Hepatocyte (in vitro differentiated cells): Measurements from ENCODE around the gene TBX10. TPM values are rescaled to one million over a fixed set of nuclear protein-coding genes. Genes with fewer than 3 reads are reported as not detected.

Experiments
- DNase-seq: peaks from one replicate; pipeline ENCODE4 v3.0.0-alpha.2; 2016; ENCODE audit warnings: low spot score
- H2AFZ ChIP-seq: fragments of 200-600 bp; sonication (generic); 2 replicates; pipeline ENCODE4 v1.6.0; 2016; ENCODE audit warnings: antibody characterized with exemption, mild to moderate bottlenecking
- H3K27ac ChIP-seq: fragments of 200-600 bp; sonication (generic); 2 replicates; pipeline ENCODE4 v1.5.1; 2016; ENCODE audit warnings: mild to moderate bottlenecking
- H3K27me3 ChIP-seq: fragments of 200-600 bp; sonication (generic); 2 replicates; pipeline ENCODE4 v1.6.1; 2016
- H3K36me3 ChIP-seq: fragments of 200-600 bp; sonication (generic); replicated peaks from 2 replicates; pipeline ENCODE4 v1.5.1; 2016; ENCODE audit warnings: low read depth; ENCODE audit not compliant: insufficient read depth
- H3K4me1 ChIP-seq: fragments of 200-600 bp; sonication (generic); 2 replicates; pipeline ENCODE4 v1.5.1; 2016; ENCODE audit warnings: mild to moderate bottlenecking, moderate library complexity; ENCODE audit not compliant: insufficient read depth
- H3K4me2 ChIP-seq: fragments of 200-600 bp; sonication (generic); 2 replicates; pipeline ENCODE4 v1.6.0; 2016
- H3K4me3 ChIP-seq: fragments of 200-600 bp; sonication (generic); 2 replicates; pipeline ENCODE4 v1.5.1; 2016; ENCODE audit warnings: mild to moderate bottlenecking
- H3K79me2 ChIP-seq: fragments of 200-600 bp; sonication (generic); 2 replicates; pipeline ENCODE4 v1.6.0; 2017; ENCODE audit warnings: mild to moderate bottlenecking
- H3K9me2 ChIP-seq: fragments of 200-600 bp; sonication (generic); replicated peaks from 2 replicates; pipeline ENCODE4 v1.6.0; 2017; ENCODE audit warnings: mild to moderate bottlenecking; ENCODE audit not compliant: insufficient read depth
- H3K9me3 ChIP-seq: fragments of 200-600 bp; sonication (generic); 2 replicates; pipeline ENCODE4 v1.5.1; 2016; ENCODE audit warnings: low read depth, mild to moderate bottlenecking
- H4K20me1 ChIP-seq: fragments of 200-600 bp; sonication (generic); 2 replicates; pipeline ENCODE4 v1.6.0; 2016; ENCODE audit warnings: mild to moderate bottlenecking; ENCODE audit not compliant: insufficient read depth, poor library complexity, severe bottlenecking
- CTCF ChIP-seq: fragments of 200-600 bp; sonication (generic); IDR thresholded peaks from 2 replicates; pipeline ENCODE4 v1.5.1; 2016; ENCODE audit warnings: antibody characterized with exemption, mild to moderate bottlenecking; ENCODE audit not compliant: poor library complexity
- EZH2 ChIP-seq: fragments of 200-600 bp; sonication (generic); IDR thresholded peaks from 2 replicates; pipeline ENCODE4 v1.6.1; 2016; ENCODE audit warnings: antibody characterized with exemption, mild to moderate bottlenecking, borderline replicate concordance
- EZH2phosphoT487 ChIP-seq: fragments of 200-600 bp; sonication (generic); IDR thresholded peaks from one replicate; pipeline ENCODE4 v1.6.1; 2018; ENCODE audit warnings: antibody characterized with exemption, mild to moderate bottlenecking, low read depth, moderate library complexity; ENCODE audit not compliant: unreplicated experiment, severe bottlenecking
- WGBS: methylation state at CpG from one replicate; pipeline ENCODE4 v1.1.6; 2016; ENCODE audit warnings: low lambda C conversion rate; ENCODE audit errors: missing lambda C conversion rate; 5-methylcytosine and 5-hydroxymethylcytosine counted together
- polyA plus RNA-seq: library from polyadenylated mRNA; unstranded; fragments of >200 nt; fragmentation: Nextera tagmentation; extraction: Ambion mirVana; gene quantifications from 2 replicates; pipeline ENCODE4 v1.2.1, GENCODE V29; 2016
- total RNA-seq: library from RNA; depleted of rRNA; stranded (reverse); fragments of >200 nt; gene quantifications from 2 replicates; pipeline ENCODE4 v1.2.3, GENCODE V29; 2014

TBX10 gene
- total and polyA plus RNA-seq, 2 experiments from 2014 or later: 0.34 to 0.70 TPM

GRCh38 chr11:67635231-67635521 is 4.4 kb downstream of the TBX10 start:
- no peaks in the 10 kb centered on the region for H3K27me3 ChIP-seq
- no peak for DNase-seq
- H4K20me1 ChIP-seq: no peaks in the 10 kb centered on the region
- 95% methylated on average over 4 of the region's 4 CpGs for WGBS
- H3K4me1 ChIP-seq: peaks cover 7% of the 10 kb centered on the region
- H3K79me2 ChIP-seq: no peaks in the 10 kb centered on the region
- no peak overlapping the region for H3K4me3 ChIP-seq
- no peaks in the 10 kb centered on the region for H3K9me2 ChIP-seq
- no peaks in the 10 kb centered on the region for H3K36me3 ChIP-seq
- no peak for TF ChIP-seq EZH2
- TF ChIP-seq EZH2phosphoT487: no peak
- no peak for TF ChIP-seq CTCF
- H3K9me3 ChIP-seq: no peaks in the 10 kb centered on the region
- no peak overlapping the region for H2AFZ ChIP-seq
- H3K4me2 ChIP-seq: no peak overlapping the region
- H3K27ac ChIP-seq: no peak overlapping the region

GRCh38 chr11:67634366-67635230 is 5.0 kb downstream of the TBX10 start:
- Histone ChIP-seq H3K27me3 (no peaks in the 10 kb centered on the region), H3K4me3 (no peak overlapping the region), H3K9me2 (no peaks in the 10 kb centered on the region), H3K4me1 (peaks cover 7% of the 10 kb centered on the region), H3K79me2 (no peaks in the 10 kb centered on the region), H2AFZ (no peak overlapping the region), H3K36me3 (no peaks in the 10 kb centered on the region), H3K27ac (no peak overlapping the region), H4K20me1 (no peaks in the 10 kb centered on the region), H3K9me3 (no peaks in the 10 kb centered on the region), H3K4me2 (no peak overlapping the region)
- TF ChIP-seq EZH2: no peak
- no peak for TF ChIP-seq EZH2phosphoT487
- TF ChIP-seq CTCF: no peak
- WGBS: 88% methylated on average over 20 of the region's 20 CpGs
- DNase-seq: peak; percentile 8

- Histone ChIP-seq H3K27ac (no peak overlapping the region), H3K36me3 (no peaks in the 10 kb centered on the region), H3K79me2 (no peaks in the 10 kb centered on the region), H4K20me1 (no peaks in the 10 kb centered on the region), H3K9me3 (no peaks in the 10 kb centered on the region), H3K4me2 (no peak overlapping the region), H3K27me3 (no peaks in the 10 kb centered on the region), H3K9me2 (no peaks in the 10 kb centered on the region), H3K4me1 (peaks cover 9% of the 10 kb centered on the region), H3K4me3 (no peak overlapping the region), H2AFZ (no peak overlapping the region)
- 94% methylated on average over 15 of the region's 22 CpGs for WGBS
- DNase-seq: peak; percentile 6
- TF ChIP-seq EZH2 (no peak), EZH2phosphoT487 (no peak), CTCF (no peak)
Observed at GRCh38 chr11:67633758-67634365, 5.7 kb downstream of the TBX10 start.
